AG08395 (cell line): Measurements from ENCODE around the gene CCBE1.

Experiments used
- DNase-seq: peaks from one replicate; pipeline ENCODE4 v3.0.0; 2012; ENCODE audit warnings: mixed read lengths, low spot score

CCBE1 gene

GRCh38 chr18:59485382-59485781 lies 211.8 kb downstream of the CCBE1 start:
- DNase-seq, result no peak

GRCh38 chr18:59484561-59485328 lies 212.5 kb downstream of the CCBE1 start:
- peak; percentile 35 for DNase-seq

GRCh38 chr18:59484131-59484530 lies 213.1 kb downstream of the CCBE1 start:
- no peak for DNase-seq

GRCh38 chr18:59481436-59481835 lies 215.8 kb downstream of the CCBE1 start:
- no peak for DNase-seq

GRCh38 chr18:59479776-59480175 lies 217.4 kb downstream of the CCBE1 start:
- no peak for DNase-seq

- DNase-seq, result no peak
Observed at GRCh38 chr18:59478591-59478990, 218.6 kb downstream of the CCBE1 start.

GRCh38 chr18:59477849-59478248 lies 219.4 kb downstream of the CCBE1 start:
- no peak for DNase-seq

- no peak for DNase-seq
Observed at GRCh38 chr18:59470561-59471121, 226.6 kb downstream of the CCBE1 start.

GRCh38 chr18:59469463-59470180 lies 227.6 kb downstream of the CCBE1 start:
- DNase-seq, result no peak

- DNase-seq, result no peak
Observed at GRCh38 chr18:59468821-59469220, 228.4 kb downstream of the CCBE1 start.

- no peak for DNase-seq
Observed at GRCh38 chr18:59467497-59467896, 229.7 kb downstream of the CCBE1 start.

- no peak for DNase-seq
Observed at GRCh38 chr18:59466980-59467379, 230.2 kb downstream of the CCBE1 start.

GRCh38 chr18:59464486-59464885 lies 232.7 kb downstream of the CCBE1 start:
- no peak for DNase-seq

GRCh38 chr18:59461171-59461570 lies 236.1 kb downstream of the CCBE1 start:
- no peak for DNase-seq

- DNase-seq, result peak; percentile 22
Observed at GRCh38 chr18:59460072-59460420, 237.2 kb downstream of the CCBE1 start.

GRCh38 chr18:59459369-59460071 lies 237.7 kb downstream of the CCBE1 start:
- DNase-seq, result peak; percentile 75

- DNase-seq, result no peak
Observed at GRCh38 chr18:59458575-59458974, 238.6 kb downstream of the CCBE1 start.

GRCh38 chr18:59456657-59457056 lies 240.6 kb downstream of the CCBE1 start:
- no peak for DNase-seq

- DNase-seq, result no peak
Observed at GRCh38 chr18:59455728-59456276, 241.4 kb downstream of the CCBE1 start.

GRCh38 chr18:59454909-59455727 lies 242.1 kb downstream of the CCBE1 start:
- no peak for DNase-seq

- DNase-seq, result no peak
Observed at GRCh38 chr18:59453468-59453961, 243.7 kb downstream of the CCBE1 start.
